Calu3 (cell line): Measurements from ENCODE around the gene MTM1. TPM values are rescaled to one million over a fixed set of nuclear protein-coding genes. Genes with fewer than 3 reads are reported as not detected.

Experiments used
- BruUV-seq: library from RNA; stranded (reverse); fragments of 400-500 nt; replicated peaks from 2 replicates; lab custom pipeline; 2021; lab: Mats Ljungman, UMichigan
- CTCF ChIA-PET: fragments of 300-600 bp; sonication (Branson Sonifier 250); formaldehyde crosslinking; loops from one replicate; lab custom pipeline; 2022; ENCODE audit warnings: antibody characterized with exemption; lab: Charles Lee
- DNase-seq: peaks from one replicate; pipeline ENCODE4 v3.0.0; 2022
- H3K27ac Mint-ChIP-seq: one replicate; pipeline ENCODE4 v1.8.0; 2022; ENCODE audit warnings: mixed read lengths; ENCODE audit not compliant: unreplicated experiment
- H3K27me3 Mint-ChIP-seq: one replicate; pipeline ENCODE4 v1.8.0; 2022; ENCODE audit warnings: mixed read lengths; ENCODE audit not compliant: unreplicated experiment
- H3K36me3 Mint-ChIP-seq: one replicate; pipeline ENCODE4 v1.8.0; 2022; ENCODE audit warnings: mild to moderate bottlenecking, moderate library complexity, mixed read lengths; ENCODE audit not compliant: insufficient read depth, unreplicated experiment
- H3K4me1 Mint-ChIP-seq: one replicate; pipeline ENCODE4 v1.8.0; 2022; ENCODE audit warnings: mild to moderate bottlenecking, low read depth, mixed read lengths; ENCODE audit not compliant: unreplicated experiment
- H3K4me3 Mint-ChIP-seq: one replicate; pipeline ENCODE4 v1.8.0; 2022; ENCODE audit warnings: mild to moderate bottlenecking, low read depth, moderate library complexity, mixed read lengths; ENCODE audit not compliant: unreplicated experiment
- H3K9me3 Mint-ChIP-seq: one replicate; pipeline ENCODE4 v1.8.0; 2022; ENCODE audit warnings: low read depth, mixed read lengths; ENCODE audit not compliant: unreplicated experiment
- CTCF ChIP-seq: fragments of 200-600 bp; IDR thresholded peaks from one replicate; pipeline ENCODE4 v1.8.0; 2022; ENCODE audit warnings: antibody characterized with exemption; ENCODE audit not compliant: unreplicated experiment
- intact Hi-C: fragments of 100-400 bp; cut with micrococcal nuclease; formaldehyde crosslinking; loops from one replicate; pipeline ENCODE4 v1.10.0; 2022; ENCODE audit not compliant: unreplicated experiment
- total RNA-seq: library from RNA; stranded (reverse); gene quantifications from 2 replicates; pipeline ENCODE4 v1.2.3, GENCODE V29; 2022

MTM1 gene
- total RNA-seq, 1 experiment from 2014 or later: 13.2 TPM

GRCh38 chrX:150542846-150543229 lies 25.6 kb upstream of the MTM1 start:
- peaks cover 7% of the 10 kb centered on the region for H3K27me3 Mint-ChIP-seq
- CTCF ChIA-PET: no interaction called here
- no peaks in the 10 kb centered on the region for H3K9me3 Mint-ChIP-seq

GRCh38 chrX:150543230-150544155 lies 24.9 kb upstream of the MTM1 start:
- DNase-seq: no peak
- H3K27me3 Mint-ChIP-seq: peaks cover 7% of the 10 kb centered on the region
- H3K4me1 Mint-ChIP-seq: peaks cover 8% of the 10 kb centered on the region
- no peak overlapping the region for H3K27ac Mint-ChIP-seq
- no peak overlapping the region for H3K4me3 Mint-ChIP-seq
- CTCF ChIA-PET: no interaction called here
- H3K36me3 Mint-ChIP-seq: peaks cover 7% of the 10 kb centered on the region
- no peak for TF ChIP-seq CTCF
- no TSS peak for BruUV-seq
- intact Hi-C loops: no loop called here
- H3K9me3 Mint-ChIP-seq: no peaks in the 10 kb centered on the region

More at GRCh38 chrX:150542846-150543229, 25.6 kb upstream of the MTM1 start:
- intact Hi-C loops: no loop called here
- no peak for TF ChIP-seq CTCF
- Mint-ChIP-seq H3K4me3 (no peak overlapping the region), H3K27ac (no peak overlapping the region), H3K36me3 (peaks cover 4% of the 10 kb centered on the region), H3K4me1 (peaks cover 3% of the 10 kb centered on the region)
- BruUV-seq: no TSS peak
- DNase-seq: no peak

- CTCF ChIA-PET: no interaction called here
- no peak for TF ChIP-seq CTCF
- intact Hi-C loops: no loop called here
- Mint-ChIP-seq H3K27ac (no peak overlapping the region), H3K9me3 (no peaks in the 10 kb centered on the region), H3K36me3 (peaks cover 7% of the 10 kb centered on the region), H3K4me1 (peaks cover 8% of the 10 kb centered on the region), H3K4me3 (no peak overlapping the region), H3K27me3 (peaks cover 13% of the 10 kb centered on the region)
- BruUV-seq: no TSS peak
- DNase-seq: peak; percentile 13
Observed at GRCh38 chrX:150544222-150544787, 24.1 kb upstream of the MTM1 start.

DNA sequence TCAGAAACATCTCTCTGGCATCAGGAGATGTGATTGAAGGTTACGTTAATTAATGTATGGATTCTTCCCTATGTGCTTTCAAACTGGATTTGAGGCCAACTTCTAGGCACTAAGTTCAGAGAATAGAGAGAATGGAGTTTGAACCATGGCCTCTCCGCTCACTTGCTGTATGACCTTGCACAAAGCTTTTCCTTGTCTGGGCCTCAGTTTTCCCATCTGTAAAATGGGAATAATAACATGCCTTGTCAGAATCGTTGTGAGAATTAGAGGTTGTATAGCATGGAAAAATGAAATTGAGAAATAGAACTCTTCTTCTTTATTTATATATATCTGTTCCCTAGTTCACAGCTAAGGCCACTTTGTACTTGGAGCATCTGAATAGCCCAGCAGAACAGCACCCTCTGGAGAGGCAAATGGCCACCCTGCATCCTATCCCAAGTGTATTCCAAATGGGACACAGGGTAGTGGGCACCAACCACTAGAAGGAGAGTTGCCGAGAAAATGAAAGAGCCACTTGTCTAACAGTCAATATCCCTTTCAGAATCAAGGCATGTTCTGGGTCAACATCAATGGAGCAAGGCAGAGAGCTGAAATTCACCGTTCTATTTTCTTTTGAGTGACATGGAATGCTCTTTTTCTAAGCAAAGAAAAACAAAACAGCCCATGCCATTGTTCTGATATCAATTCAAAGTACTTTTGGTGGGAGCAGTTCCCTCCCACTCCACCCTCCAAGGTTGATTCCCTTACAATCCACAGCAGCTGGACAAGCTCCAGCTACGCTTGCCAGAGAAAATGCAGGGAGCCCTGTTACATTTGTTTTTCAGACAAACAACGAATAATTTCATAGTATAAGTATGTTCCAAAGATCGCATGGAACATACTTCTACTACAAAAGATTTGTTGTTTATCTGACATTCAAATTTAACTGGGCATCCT lies 23.3 kb upstream of the MTM1 start:
- no peaks in the 10 kb centered on the region for H3K9me3 Mint-ChIP-seq
- CTCF ChIA-PET: interaction anchor here (0.7 kb wide), 1 partner anchor 27 kb away, joined by 3 read pairs; no protein-coding TSS in a partner anchor
- DNase-seq: no peak
- no TSS peak for BruUV-seq
- H3K4me1 Mint-ChIP-seq: peaks cover 8% of the 10 kb centered on the region
- intact Hi-C loops: no loop called here
- no peak for TF ChIP-seq CTCF
- H3K27ac Mint-ChIP-seq: no peak overlapping the region
- peaks cover 7% of the 10 kb centered on the region for H3K36me3 Mint-ChIP-seq
- no peak overlapping the region for H3K4me3 Mint-ChIP-seq
- peaks cover 21% of the 10 kb centered on the region for H3K27me3 Mint-ChIP-seq
